Daoy (cell line): ENCODE measurements around the gene ST8SIA4. TPM values are rescaled to one million over a fixed set of nuclear protein-coding genes. Genes with fewer than 3 reads are reported as not detected.

Experiments
- DNase-seq: peaks from one replicate; pipeline ENCODE4 v3.0.0-alpha.2; 2015; ENCODE audit warnings: low read depth
- total RNA-seq: library from RNA; depleted of rRNA; stranded (reverse); fragments of >200 nt; shearing (Covaris generic); gene quantifications from 2 replicates; pipeline ENCODE4 v1.2.3, GENCODE V29; 2014

Gene ST8SIA4
- total RNA-seq, 1 experiment from 2014 or later = 2.1 TPM

- no peak for DNase-seq
Measured at GRCh38 chr5:100872408-100873190, 30.5 kb downstream of the ST8SIA4 start.

GRCh38 chr5:100867039-100867562 lies 36.0 kb downstream of the ST8SIA4 start:
- DNase-seq = no peak

- DNase-seq = no peak
Measured at GRCh38 chr5:100864931-100865330, 38.2 kb downstream of the ST8SIA4 start.

DNA sequence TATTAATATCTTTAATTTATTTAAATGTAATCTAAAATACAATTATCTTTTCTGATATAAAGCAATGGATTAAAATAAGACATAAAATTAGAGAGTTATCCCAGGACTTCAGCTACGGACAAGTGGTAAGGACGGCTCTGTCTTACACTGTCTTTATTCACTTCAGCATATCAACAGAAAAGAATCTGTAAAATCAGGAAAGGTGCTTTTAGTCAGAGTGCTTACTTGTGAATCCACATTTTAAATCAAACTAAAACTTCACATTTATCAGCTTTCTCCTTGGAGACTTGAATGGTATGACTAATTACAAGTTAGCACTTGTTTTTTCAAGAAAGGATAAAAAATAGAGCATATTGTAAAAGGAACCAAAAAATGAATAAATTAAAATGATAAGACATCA lies 39.3 kb downstream of the ST8SIA4 start:
- DNase-seq = no peak

- DNase-seq = no peak
Measured at GRCh38 chr5:100861148-100861547, 41.9 kb downstream of the ST8SIA4 start.

DNA sequence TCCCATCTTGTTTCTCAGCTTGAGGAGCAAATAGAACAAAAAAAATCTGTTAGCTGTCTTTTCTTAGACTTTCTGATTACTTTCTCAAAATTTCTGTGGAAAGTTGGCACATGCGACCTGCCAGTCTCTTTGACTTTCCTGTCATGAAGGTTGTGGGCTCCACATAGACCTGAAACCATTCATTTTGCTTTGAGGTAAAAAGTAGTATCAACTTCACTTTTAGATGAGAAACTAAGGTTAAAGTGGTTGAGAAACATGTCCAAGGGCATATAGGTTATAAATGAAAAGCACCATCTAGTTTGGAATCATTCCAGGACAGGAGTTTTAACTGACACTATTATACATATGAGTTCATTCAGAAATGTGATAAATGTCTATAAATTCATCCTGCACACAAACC lies 42.7 kb downstream of the ST8SIA4 start:
- DNase-seq = no peak

GRCh38 chr5:100858987-100859545 lies 44.0 kb downstream of the ST8SIA4 start:
- DNase-seq = no peak

DNA sequence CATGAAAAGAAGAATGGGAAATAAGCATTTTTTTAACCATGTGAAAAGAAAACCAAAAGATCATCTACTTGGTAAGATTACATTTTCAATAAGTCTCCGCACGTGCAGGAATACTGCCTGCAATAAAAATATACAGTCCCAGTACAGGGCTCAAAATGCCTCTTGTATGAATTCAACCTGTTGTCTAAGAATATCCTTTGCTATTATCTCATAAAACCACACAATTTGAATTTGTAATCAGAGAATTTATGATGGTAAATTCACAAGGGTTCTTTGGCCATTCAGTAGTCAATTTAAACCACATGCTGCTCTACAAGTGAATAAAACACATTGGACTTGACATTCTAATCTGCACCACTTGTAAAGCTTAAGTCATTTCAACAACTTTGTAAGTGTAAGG lies 46.6 kb downstream of the ST8SIA4 start:
- no peak for DNase-seq

DNA sequence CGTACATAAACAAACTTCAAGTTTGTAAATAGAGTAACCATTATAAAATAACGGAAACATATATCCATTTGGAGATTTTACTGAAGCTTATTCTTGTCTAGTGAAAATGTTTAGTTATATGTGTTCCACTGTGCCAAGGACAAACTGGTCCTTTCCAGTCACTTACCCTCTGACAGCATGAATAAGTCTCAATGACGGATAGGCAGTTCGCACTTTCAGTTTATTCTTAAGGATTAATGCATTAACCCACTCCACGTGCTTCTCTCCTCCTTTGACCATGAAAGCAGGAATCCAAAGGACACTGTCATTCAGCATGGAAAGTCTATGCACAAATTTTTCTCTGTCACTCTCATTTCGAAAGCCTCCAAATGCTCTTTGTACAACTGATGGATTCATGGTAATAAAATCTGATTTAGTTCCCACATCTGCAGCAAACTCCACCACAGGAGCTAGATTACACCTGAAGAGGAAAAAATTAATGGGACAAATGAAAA lies 47.1 kb downstream of the ST8SIA4 start:
- DNase-seq = no peak

- DNase-seq = no peak
Measured at GRCh38 chr5:100855295-100855694, 47.8 kb downstream of the ST8SIA4 start.

GRCh38 chr5:100854591-100854990 lies 48.5 kb downstream of the ST8SIA4 start:
- no peak for DNase-seq

- no peak for DNase-seq
Measured at GRCh38 chr5:100853582-100853981, 49.5 kb downstream of the ST8SIA4 start.

- no peak for DNase-seq
Measured at GRCh38 chr5:100852988-100853449, 50.1 kb downstream of the ST8SIA4 start.

GRCh38 chr5:100852051-100852450 lies 51.0 kb downstream of the ST8SIA4 start:
- no peak for DNase-seq

- DNase-seq = no peak
Measured at GRCh38 chr5:100846772-100847171, 56.3 kb downstream of the ST8SIA4 start.

- no peak for DNase-seq
Measured at GRCh38 chr5:100842080-100842479, 61.0 kb downstream of the ST8SIA4 start.

- DNase-seq = no peak
Measured at GRCh38 chr5:100841358-100842076, 61.6 kb downstream of the ST8SIA4 start.

DNA sequence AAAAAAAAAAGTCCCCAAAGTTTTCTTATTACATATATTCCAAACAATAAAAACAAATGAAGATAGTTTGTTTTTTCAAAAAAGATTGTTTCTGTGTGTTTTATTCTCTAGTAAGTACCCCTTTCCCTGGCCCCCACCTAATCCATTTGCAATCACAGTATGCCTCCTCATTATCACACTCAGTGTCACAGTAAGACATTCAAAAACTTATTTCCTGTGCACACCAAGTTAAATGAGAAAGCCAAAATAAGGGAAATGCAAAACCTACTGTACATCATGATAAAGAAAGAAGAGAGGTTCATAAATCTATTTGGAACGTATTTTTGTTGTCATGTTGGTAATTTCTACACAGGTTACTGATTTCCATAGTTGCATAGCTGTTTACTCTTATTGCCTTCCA lies 62.3 kb downstream of the ST8SIA4 start:
- DNase-seq = no peak

DNA sequence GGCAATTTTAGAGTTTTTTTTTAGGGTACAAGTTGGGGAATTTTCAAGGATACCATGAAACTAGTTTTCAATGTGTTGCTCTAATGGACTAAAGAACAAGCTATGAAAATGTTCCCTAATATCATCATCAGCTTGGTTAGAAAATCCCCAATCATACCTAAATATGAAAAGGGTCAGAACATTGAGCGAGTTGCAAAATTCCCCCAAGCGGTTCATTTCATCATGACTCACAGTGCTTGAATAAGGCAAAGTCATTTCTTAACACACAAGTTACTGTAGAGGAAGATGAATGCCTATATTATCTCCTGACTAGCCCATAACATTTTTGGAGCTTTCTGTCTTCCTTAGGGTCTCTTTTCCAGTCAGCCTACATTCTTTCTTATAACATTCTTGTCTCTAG lies 62.7 kb downstream of the ST8SIA4 start:
- no peak for DNase-seq

GRCh38 chr5:100838048-100838473 lies 65.0 kb downstream of the ST8SIA4 start:
- no peak for DNase-seq

GRCh38 chr5:100834519-100834918 lies 68.6 kb downstream of the ST8SIA4 start:
- no peak for DNase-seq
